KMS-11 (cell line): ENCODE data around the gene DUSP22.

Source experiments
- H2AFZ ChIP-seq: fragments of 200-600 bp; sonication (generic); 2 replicates; pipeline ENCODE4 v1.6.1; 2016; ENCODE audit warnings: antibody characterized with exemption, mixed run types, low read depth
- H3K27ac ChIP-seq: fragments of 200-600 bp; sonication (generic); 2 replicates; pipeline ENCODE4 v1.6.1; 2016; ENCODE audit warnings: mild to moderate bottlenecking, mixed run types
- H3K27me3 ChIP-seq: fragments of 200-600 bp; sonication (generic); 2 replicates; pipeline ENCODE4 v1.6.1; 2017; ENCODE audit warnings: mild to moderate bottlenecking, low read depth, mixed run types, moderate library complexity; ENCODE audit not compliant: insufficient read depth
- H3K36me3 ChIP-seq: fragments of 200-600 bp; sonication (generic); 2 replicates; pipeline ENCODE4 v1.6.1; 2017; ENCODE audit warnings: mild to moderate bottlenecking, mixed run types; ENCODE audit not compliant: insufficient read depth
- H3K4me1 ChIP-seq: fragments of 200-600 bp; sonication (generic); 2 replicates; pipeline ENCODE4 v1.6.1; 2016; ENCODE audit warnings: mild to moderate bottlenecking, low read depth, mixed run types; ENCODE audit not compliant: poor library complexity, severe bottlenecking
- H3K4me2 ChIP-seq: fragments of 200-600 bp; sonication (generic); 2 replicates; pipeline ENCODE4 v1.7.0; 2016; ENCODE audit warnings: mild to moderate bottlenecking, mixed run types
- H3K4me3 ChIP-seq: fragments of 200-600 bp; sonication (generic); IDR thresholded peaks from 2 replicates; pipeline ENCODE4 v1.6.1; 2017; ENCODE audit warnings: low read depth, low read length, mixed read lengths; ENCODE audit not compliant: insufficient read depth
- H3K79me2 ChIP-seq: fragments of 200-600 bp; sonication (generic); 2 replicates; pipeline ENCODE4 v1.6.1; 2016; ENCODE audit warnings: low read depth, mixed run types; ENCODE audit not compliant: insufficient read depth
- H3K9ac ChIP-seq: fragments of 200-600 bp; sonication (generic); 2 replicates; pipeline ENCODE4 v1.6.1; 2016; ENCODE audit warnings: mild to moderate bottlenecking, mixed run types
- H4K20me1 ChIP-seq: fragments of 200-600 bp; sonication (generic); 2 replicates; pipeline ENCODE4 v1.6.1; 2016; ENCODE audit warnings: mild to moderate bottlenecking, mixed run types; ENCODE audit not compliant: insufficient read depth
- CTCF ChIP-seq: fragments of 200-600 bp; sonication (generic); conservative IDR thresholded peaks from 2 replicates; pipeline ENCODE4 v1.6.1; 2017; ENCODE audit warnings: low read depth, mild to moderate bottlenecking, antibody characterized with exemption, low read length, moderate library complexity, mixed read lengths

Gene DUSP22

GRCh38 chr6:273551-274058 is 18.7 kb upstream of the DUSP22 start:
- Histone ChIP-seq H3K79me2 (no peaks in the 10 kb centered on the region), H3K4me1 (peaks cover 31% of the 10 kb centered on the region), H3K9ac (no peak overlapping the region), H3K4me3 (no peak overlapping the region), H3K36me3 (no peaks in the 10 kb centered on the region), H3K27me3 (no peaks in the 10 kb centered on the region), H3K27ac (no peak overlapping the region), H4K20me1 (no peaks in the 10 kb centered on the region), H3K4me2 (no peak overlapping the region), H2AFZ (no peak overlapping the region)
- TF ChIP-seq CTCF = no peak

GRCh38 chr6:277746-278145 is 14.5 kb upstream of the DUSP22 start:
- Histone ChIP-seq H3K4me2 (no peak overlapping the region), H3K36me3 (no peaks in the 10 kb centered on the region), H3K27ac (no peak overlapping the region), H3K27me3 (no peaks in the 10 kb centered on the region), H3K79me2 (no peaks in the 10 kb centered on the region), H3K4me3 (no peak overlapping the region), H3K9ac (no peak overlapping the region), H3K4me1 (peaks cover 16% of the 10 kb centered on the region), H2AFZ (no peak overlapping the region), H4K20me1 (no peaks in the 10 kb centered on the region)
- TF ChIP-seq CTCF = no peak

- no peak overlapping the region for H2AFZ ChIP-seq
Observed at GRCh38 chr6:278494-278893, 13.8 kb upstream of the DUSP22 start.

GRCh38 chr6:279341-280029 is 12.8 kb upstream of the DUSP22 start:
- no peak overlapping the region for H2AFZ ChIP-seq
- no peaks in the 10 kb centered on the region for H3K27me3 ChIP-seq
- no peaks in the 10 kb centered on the region for H4K20me1 ChIP-seq
- H3K79me2 ChIP-seq = no peaks in the 10 kb centered on the region
- no peak overlapping the region for H3K4me3 ChIP-seq
- TF ChIP-seq CTCF = no peak
- H3K4me1 ChIP-seq = no peaks in the 10 kb centered on the region
- H3K27ac ChIP-seq = no peak overlapping the region
- H3K4me2 ChIP-seq = no peak overlapping the region
- H3K9ac ChIP-seq = no peak overlapping the region
- H3K36me3 ChIP-seq = no peaks in the 10 kb centered on the region

More at GRCh38 chr6:278494-278893, 13.8 kb upstream of the DUSP22 start:
- no peak overlapping the region for H3K27ac ChIP-seq
- H3K4me2 ChIP-seq = no peak overlapping the region
- H3K36me3 ChIP-seq = no peaks in the 10 kb centered on the region
- H3K27me3 ChIP-seq = no peaks in the 10 kb centered on the region
- no peaks in the 10 kb centered on the region for H4K20me1 ChIP-seq
- H3K4me1 ChIP-seq = peaks cover 8% of the 10 kb centered on the region
- no peaks in the 10 kb centered on the region for H3K79me2 ChIP-seq
- H3K9ac ChIP-seq = no peak overlapping the region
- TF ChIP-seq CTCF = no peak
- H3K4me3 ChIP-seq = no peak overlapping the region
